ENCODE data around the gene CLPX.

Gene CLPX

GRCh38 chr15:65102912-65103311 lies 82.2 kb downstream of the CLPX start:
- no peak for TF ChIP-seq FOXP2 (optimal IDR thresholded peaks at IDR 0.05; ENCODE audit: borderline replicate concordance, extremely low read depth, extremely low read length, insufficient read depth)
- TF ChIP-seq SIN3A (IDR thresholded peaks at IDR 0.05; ENCODE audit: borderline replicate concordance, insufficient read depth, low read length) = no peak
- TF ChIP-seq TAF1 (IDR thresholded peaks at IDR 0.05; ENCODE audit: borderline replicate concordance, insufficient read depth, low read length) = no peak
- no peak for TF ChIP-seq POLR2AphosphoS5 (IDR thresholded peaks at IDR 0.05; ENCODE audit: low read depth, low read length)
- TF ChIP-seq REST (IDR thresholded peaks at IDR 0.05; ENCODE audit: insufficient read depth in 1 of 2, low read depth in 2 of 2, low read length in 2 of 2) = no peak

GRCh38 chr15:65101891-65102708 lies 83.0 kb downstream of the CLPX start:
- TF ChIP-seq SIN3A (IDR thresholded peaks at IDR 0.05; ENCODE audit: borderline replicate concordance, insufficient read depth, low read length) (no peak), POLR2AphosphoS5 (IDR thresholded peaks at IDR 0.05; ENCODE audit: low read depth, low read length) (no peak), TAF1 (IDR thresholded peaks at IDR 0.05; ENCODE audit: borderline replicate concordance, insufficient read depth, low read length) (no peak)

GRCh38 chr15:65101411-65101890 lies 83.7 kb downstream of the CLPX start:
- no peak for TF ChIP-seq POLR2AphosphoS5 (IDR thresholded peaks at IDR 0.05; ENCODE audit: low read depth, low read length)
- TF ChIP-seq REST (IDR thresholded peaks at IDR 0.05; ENCODE audit: insufficient read depth in 1 of 2, low read depth in 2 of 2, low read length in 2 of 2) = no peak
- no peak for TF ChIP-seq TAF1 (IDR thresholded peaks at IDR 0.05; ENCODE audit: borderline replicate concordance, insufficient read depth, low read length)
- no peak for TF ChIP-seq FOXP2 (optimal IDR thresholded peaks at IDR 0.05; ENCODE audit: borderline replicate concordance, extremely low read depth, extremely low read length, insufficient read depth)
- TF ChIP-seq SIN3A (IDR thresholded peaks at IDR 0.05; ENCODE audit: borderline replicate concordance, insufficient read depth, low read length) = no peak

GRCh38 chr15:65100442-65100841 lies 84.7 kb downstream of the CLPX start:
- TF ChIP-seq TAF1 (IDR thresholded peaks at IDR 0.05; ENCODE audit: borderline replicate concordance, insufficient read depth, low read length) (no peak), POLR2AphosphoS5 (IDR thresholded peaks at IDR 0.05; ENCODE audit: low read depth, low read length) (no peak), SIN3A (IDR thresholded peaks at IDR 0.05; ENCODE audit: borderline replicate concordance, insufficient read depth, low read length) (no peak), REST (IDR thresholded peaks at IDR 0.05; ENCODE audit: insufficient read depth in 1 of 2, low read depth in 2 of 2, low read length in 2 of 2) (no peak), FOXP2 (optimal IDR thresholded peaks at IDR 0.05; ENCODE audit: borderline replicate concordance, extremely low read depth, extremely low read length, insufficient read depth) (no peak)

- no peak for TF ChIP-seq TAF1 (IDR thresholded peaks at IDR 0.05; ENCODE audit: borderline replicate concordance, insufficient read depth, low read length)
Observed at GRCh38 chr15:65099336-65099735, 85.8 kb downstream of the CLPX start.

Measured in PFSK-1 (cell line).